ENCODE data around the gene GPR183. TPM values are rescaled to one million over a fixed set of nuclear protein-coding genes. Genes with fewer than 3 reads are reported as not detected.

The GPR183 gene
- total and polyA plus RNA-seq, 10 of the 15 experiments (the other 5 are each of a cell fraction or from before 2014, with no cell fraction given): 134 to 669 (median 225) TPM

- TF ChIP-seq ZBTB40 (IDR thresholded peaks at IDR 0.05; ENCODE audit: borderline replicate concordance): no peak
- no peak for TF ChIP-seq WRNIP1 (IDR thresholded peaks at IDR 0.05; ENCODE audit: borderline replicate concordance, low read depth, low read length)
- TF ChIP-seq JUNB (IDR thresholded peaks at IDR 0.05): no peak
- TF ChIP-seq, protein P1, sequence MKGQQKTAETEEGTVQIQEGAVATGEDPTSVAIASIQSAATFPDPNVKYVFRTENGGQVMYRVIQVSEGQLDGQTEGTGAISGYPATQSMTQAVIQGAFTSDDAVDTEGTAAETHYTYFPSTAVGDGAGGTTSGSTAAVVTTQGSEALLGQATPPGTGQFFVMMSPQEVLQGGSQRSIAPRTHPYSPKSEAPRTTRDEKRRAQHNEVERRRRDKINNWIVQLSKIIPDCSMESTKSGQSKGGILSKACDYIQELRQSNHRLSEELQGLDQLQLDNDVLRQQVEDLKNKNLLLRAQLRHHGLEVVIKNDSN (IDR thresholded peaks at IDR 0.05; ENCODE audit: borderline replicate concordance, extremely low read length, insufficient read depth, low read depth, low read length): peak; percentile 34
- no peak; the same call in 1 of the 2 replicates for TF ChIP-seq POLR2A (IDR thresholded peaks at IDR 0.05; ENCODE audit: low read depth, low read length)
- no peak for TF ChIP-seq KAT2A (conservative IDR thresholded peaks at IDR 0.05; ENCODE audit: control insufficient read depth, low read depth, low read length)
- peak; percentile 38; the same call in 1 of the 2 replicates for TF ChIP-seq BACH1 (IDR thresholded peaks at IDR 0.05; ENCODE audit: borderline replicate concordance)
- TF ChIP-seq HDAC6 (IDR thresholded peaks at IDR 0.05; ENCODE audit: unreplicated experiment): no peak
- TF ChIP-seq NBN (IDR thresholded peaks at IDR 0.05): no peak
- no peak for TF ChIP-seq MXI1 (IDR thresholded peaks at IDR 0.05; ENCODE audit: low read depth, low read length)
- no peak for TF ChIP-seq POU2F2 (IDR thresholded peaks at IDR 0.05; ENCODE audit: borderline replicate concordance, low read depth, low read length)
- TF ChIP-seq SKIL (IDR thresholded peaks at IDR 0.05; ENCODE audit: low read depth, poor library complexity, severe bottlenecking): no peak
- TF ChIP-seq ESRRA (IDR thresholded peaks at IDR 0.05; ENCODE audit: low read length): no peak
- peak; percentile 46; the same call in 1 of the 2 replicates for TF ChIP-seq GATAD2B (conservative IDR thresholded peaks at IDR 0.05; ENCODE audit: low read depth)
- no peak for TF ChIP-seq CBX3 (IDR thresholded peaks at IDR 0.05; ENCODE audit: borderline replicate concordance, low read depth)
- 0 out of 2 replicates have a peak, but pooled peaks have one; percentile 12 for TF ChIP-seq YY1 (IDR thresholded peaks at IDR 0.05; ENCODE audit: low read depth, low read length)
- TF ChIP-seq ZBED1 (IDR thresholded peaks at IDR 0.05; ENCODE audit: borderline replicate concordance): no peak
- TF ChIP-seq RUNX3 (IDR thresholded peaks at IDR 0.05; ENCODE audit: low read length): peak; percentile 52; the same call in 1 of the 2 replicates
- no peak for TF ChIP-seq STAT1 (conservative IDR thresholded peaks at IDR 0.05)
- TF ChIP-seq ZNF384 (IDR thresholded peaks at IDR 0.05; ENCODE audit: borderline replicate concordance, low read depth, low read length): no peak
- 0 out of 2 replicates have a peak, but pooled peaks have one; percentile 0 for TF ChIP-seq TCF12 (IDR thresholded peaks at IDR 0.05; ENCODE audit: low read depth, low read length)
- no peak for TF ChIP-seq FOXM1 (IDR thresholded peaks at IDR 0.05; ENCODE audit: low read depth, low read length)
These were observed 46.6 kb upstream of the GPR183 start (continued) for GRCh38 chr13:99353836-99354235.

Measured in GM12878 (cell line).